ENCODE measurements around the gene ARAP2.

ARAP2 gene, protein sequence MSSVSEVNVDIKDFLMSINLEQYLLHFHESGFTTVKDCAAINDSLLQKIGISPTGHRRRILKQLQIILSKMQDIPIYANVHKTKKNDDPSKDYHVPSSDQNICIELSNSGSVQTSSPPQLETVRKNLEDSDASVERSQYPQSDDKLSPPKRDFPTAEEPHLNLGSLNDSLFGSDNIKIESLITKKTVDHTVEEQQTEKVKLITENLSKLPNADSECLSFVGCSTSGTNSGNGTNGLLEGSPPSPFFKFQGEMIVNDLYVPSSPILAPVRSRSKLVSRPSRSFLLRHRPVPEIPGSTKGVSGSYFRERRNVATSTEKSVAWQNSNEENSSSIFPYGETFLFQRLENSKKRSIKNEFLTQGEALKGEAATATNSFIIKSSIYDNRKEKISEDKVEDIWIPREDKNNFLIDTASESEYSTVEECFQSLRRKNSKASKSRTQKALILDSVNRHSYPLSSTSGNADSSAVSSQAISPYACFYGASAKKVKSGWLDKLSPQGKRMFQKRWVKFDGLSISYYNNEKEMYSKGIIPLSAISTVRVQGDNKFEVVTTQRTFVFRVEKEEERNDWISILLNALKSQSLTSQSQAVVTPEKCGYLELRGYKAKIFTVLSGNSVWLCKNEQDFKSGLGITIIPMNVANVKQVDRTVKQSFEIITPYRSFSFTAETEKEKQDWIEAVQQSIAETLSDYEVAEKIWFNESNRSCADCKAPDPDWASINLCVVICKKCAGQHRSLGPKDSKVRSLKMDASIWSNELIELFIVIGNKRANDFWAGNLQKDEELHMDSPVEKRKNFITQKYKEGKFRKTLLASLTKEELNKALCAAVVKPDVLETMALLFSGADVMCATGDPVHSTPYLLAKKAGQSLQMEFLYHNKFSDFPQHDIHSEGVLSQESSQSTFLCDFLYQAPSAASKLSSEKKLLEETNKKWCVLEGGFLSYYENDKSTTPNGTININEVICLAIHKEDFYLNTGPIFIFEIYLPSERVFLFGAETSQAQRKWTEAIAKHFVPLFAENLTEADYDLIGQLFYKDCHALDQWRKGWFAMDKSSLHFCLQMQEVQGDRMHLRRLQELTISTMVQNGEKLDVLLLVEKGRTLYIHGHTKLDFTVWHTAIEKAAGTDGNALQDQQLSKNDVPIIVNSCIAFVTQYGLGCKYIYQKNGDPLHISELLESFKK (N-terminal part only)

DNA sequence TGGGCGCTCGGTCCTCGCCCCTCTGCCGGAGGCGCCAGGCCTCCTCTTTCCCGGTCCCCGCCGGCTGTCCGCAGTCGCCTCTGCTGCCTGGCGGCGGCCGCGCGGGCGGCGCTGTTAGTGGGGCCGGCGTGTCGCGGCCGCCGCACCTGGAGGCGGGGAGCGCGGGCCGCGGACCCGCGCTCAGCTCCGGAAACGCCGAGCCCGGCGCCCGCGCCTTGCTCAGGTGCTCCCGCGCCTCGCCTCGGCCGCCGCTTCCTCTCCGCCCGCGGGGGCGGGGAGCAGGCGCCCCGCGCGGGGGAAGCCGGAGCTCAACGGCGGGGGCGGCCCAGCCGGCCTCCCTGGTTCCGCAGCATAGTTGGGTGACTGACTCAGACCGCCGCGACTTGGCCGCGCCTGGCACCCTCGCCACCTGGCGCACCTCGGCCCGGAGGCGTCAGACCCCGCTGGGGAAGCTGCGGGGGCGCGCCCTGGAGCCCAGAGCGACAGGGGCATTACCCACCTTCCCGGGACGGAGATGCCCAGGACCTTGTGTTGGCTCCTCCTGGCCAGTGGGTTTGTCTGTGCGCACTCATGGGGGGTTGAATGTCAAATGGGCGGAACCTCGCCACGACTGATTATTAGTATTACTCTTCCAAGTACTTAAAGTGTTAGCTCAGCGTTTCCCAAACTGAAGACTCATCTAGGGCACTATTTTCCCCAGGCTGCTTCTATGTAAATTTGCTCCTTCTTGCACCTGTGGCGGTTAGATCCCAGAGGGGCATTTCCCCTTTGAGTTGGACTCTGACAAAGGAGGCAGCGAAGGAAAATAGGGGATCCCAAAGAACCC is at the start of gene ARAP2:
ARAP2 (minus strand) TSS at position 258 of the 826 bp plus-strand sequence. CDS start 15,028 bp downstream, outside the sequence.
- peak within 1 kb of the TSS; percentile 56 for H3K4me3 ChIP-seq (ENCODE audit: low read depth, low read length)

DNA sequence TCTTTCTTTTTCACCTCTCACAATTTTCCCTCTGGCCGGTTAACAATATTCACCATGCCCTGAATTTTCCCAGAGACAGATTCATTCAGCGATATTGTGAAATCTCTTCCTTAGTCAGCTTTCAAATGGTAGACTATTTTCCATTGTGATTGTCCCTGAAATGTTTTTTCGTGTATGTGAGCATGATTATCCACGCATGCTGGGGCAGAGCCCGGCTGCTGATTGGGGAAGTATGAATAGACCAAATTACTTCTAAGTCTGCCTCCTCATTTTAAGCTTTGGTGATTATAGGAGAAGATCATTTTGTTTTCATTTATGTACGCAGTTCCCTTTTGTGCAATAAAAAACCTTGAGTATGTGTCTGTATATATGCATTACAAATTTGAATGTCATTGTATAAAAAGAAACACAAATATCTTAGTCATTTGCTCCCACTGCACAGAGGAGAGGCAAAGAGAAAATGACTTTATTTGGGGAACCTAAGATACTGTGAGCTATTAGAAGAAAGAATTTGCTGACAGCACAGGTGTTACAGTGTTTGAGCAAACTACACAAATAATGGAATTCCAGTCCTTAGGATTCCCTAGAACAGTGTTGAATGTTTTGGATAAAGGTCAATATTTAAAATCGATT is 48.4 kb upstream of the ARAP2 start:
- H3K4me3 ChIP-seq (ENCODE audit: low read depth, low read length), result no peak overlapping the region

DNA sequence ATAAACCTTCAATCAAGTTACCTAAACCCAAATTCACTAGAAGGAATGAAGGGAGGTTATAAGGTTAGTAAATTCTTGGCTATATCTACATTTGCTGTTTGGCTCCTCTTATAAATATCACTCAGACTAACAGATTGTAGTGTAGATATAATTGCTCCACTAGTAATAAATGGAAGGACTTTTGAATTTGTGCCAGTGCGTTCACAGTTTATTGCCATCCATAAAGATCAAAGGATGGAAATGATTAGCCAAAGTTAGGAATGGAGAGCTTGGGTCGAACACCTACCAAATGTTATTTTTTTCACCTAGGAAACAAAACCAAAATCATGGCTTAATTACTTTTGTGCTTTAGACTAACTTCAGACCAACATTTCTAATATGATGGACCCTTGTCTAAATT is 46.3 kb upstream of the ARAP2 start:
- H3K4me3 ChIP-seq (ENCODE audit: low read depth, low read length), result no peak overlapping the region

DNA sequence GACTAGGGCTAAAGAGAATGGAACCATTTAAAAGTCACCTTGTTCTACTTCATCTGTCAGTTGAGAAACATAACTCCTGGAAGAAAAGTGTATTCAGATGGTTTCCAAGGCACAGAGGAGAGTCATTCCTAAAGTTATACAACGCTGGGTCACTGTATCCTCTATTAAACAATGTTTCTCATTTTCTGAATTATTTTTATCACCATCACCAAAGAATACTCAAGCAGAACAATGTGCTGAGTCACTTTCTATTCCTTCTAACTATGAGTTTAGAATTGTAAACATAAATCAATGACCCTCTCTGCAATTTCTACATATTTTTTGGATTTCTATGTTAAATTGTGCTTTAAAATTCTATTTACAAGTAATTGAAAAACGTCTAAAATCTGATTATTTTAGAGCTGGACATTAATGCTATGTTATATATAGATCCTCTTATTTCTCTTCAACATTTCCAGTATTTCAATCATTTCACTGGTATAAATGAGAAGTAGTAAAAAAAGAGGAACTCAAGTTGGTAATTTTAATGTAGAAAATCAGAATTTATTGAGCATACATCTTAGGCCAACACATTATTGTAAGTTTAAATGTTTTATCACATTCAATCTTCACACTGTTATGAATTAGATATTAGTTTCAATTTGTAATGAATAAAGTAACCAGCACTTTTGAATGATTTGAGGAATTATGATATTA is 44.6 kb upstream of the ARAP2 start:
- no peak overlapping the region for H3K4me3 ChIP-seq (ENCODE audit: low read depth, low read length)

DNA sequence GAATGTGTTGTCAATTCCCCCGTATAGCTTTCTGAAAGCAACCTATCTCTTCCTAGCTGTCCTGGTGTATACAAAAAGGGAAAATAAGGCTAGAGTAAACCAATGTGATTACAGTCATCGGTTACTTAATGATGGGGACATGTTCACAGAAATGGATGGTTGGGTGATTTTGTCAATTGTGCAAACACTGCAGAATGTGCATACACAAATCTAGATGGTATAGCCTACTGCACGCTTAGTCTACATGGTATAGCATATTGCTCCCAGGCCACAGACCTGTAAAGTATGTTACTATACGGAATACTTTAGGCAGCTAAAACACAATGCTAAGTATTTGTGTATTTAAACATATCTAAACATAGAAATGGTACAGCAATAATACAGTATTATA is 42.2 kb upstream of the ARAP2 start:
- no peak overlapping the region for H3K4me3 ChIP-seq (ENCODE audit: low read depth, low read length)

DNA sequence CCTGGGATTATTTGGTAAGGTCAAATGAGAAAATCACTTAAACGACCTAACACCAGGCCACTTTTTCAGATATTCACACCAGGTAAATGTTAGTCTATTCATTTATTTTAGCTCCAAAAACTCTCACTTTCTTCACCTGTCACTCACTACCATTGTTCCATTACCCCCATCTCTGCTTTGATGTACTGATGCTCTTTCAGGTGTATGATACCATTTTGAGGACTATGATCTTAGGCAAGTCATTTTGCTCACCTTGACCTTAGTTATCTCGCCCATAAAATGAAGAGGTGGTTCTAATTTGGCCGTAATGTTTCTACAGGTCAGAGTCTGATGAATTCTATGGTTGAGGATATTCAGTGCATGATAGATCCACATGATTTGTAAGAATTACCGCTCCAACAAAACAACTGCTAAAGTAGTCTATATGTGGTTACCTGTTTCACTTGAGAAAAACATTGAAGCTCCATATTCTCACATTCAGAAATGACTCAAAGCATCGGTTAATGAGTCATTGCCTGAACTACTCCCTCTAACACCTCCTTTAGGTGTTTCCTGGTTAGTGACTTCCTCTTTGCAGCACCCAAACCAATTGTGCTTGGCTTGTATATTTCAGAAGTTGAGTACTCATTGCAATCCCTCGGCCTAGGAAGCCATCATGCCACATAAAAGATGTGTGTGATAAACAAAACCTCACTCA is 41.6 kb upstream of the ARAP2 start:
- no peak overlapping the region for H3K4me3 ChIP-seq (ENCODE audit: low read depth, low read length)

DNA sequence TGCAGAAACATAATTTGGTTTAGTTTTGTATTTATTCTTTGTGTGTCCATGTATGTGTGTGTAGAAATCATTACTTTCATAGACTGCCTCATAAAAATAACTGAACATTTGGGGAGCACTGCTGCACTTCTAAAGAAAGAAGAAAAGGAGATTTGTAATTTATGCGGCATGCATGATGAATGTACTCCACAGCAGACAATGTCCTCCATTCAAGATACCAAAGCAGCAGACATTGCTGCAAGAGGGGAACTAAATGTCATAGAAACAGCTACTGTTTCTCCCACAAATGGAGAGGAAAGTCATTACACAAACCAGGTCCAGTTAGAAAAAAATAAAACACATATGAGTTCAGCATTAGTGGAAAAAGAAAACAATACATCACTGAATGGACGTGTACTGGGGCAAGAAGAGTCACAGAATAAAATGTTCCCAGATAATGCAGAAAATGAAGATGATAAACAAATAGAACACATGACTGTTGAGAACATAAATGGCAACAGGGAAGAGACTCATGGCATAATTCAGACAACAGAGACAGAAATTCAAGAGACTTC is 39.7 kb upstream of the ARAP2 start:
- no peak overlapping the region for H3K4me3 ChIP-seq (ENCODE audit: low read depth, low read length)

DNA sequence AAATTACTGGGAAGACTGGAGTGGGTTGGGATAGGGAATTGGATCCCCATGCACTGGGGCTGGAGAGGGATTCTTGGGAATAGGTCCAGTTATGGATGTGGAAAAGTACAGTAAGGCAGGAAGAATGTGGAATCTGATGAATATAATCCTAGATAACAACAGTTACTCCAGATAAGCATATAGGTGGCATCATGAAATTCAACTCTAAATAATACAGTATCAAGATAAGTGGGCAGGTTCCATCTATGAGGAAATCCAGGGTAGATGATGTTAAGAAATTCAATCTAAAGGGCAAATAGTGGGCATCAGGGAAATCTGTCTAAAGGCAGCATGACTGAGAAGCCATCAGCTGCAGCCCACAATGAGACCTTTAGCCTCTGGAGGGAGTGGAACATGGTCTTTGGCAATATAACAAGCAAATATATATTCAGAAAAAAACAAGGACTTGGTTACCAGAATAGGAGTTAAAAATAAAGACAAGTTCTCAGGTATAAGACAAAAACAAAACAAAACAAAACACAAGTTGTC is 38.3 kb upstream of the ARAP2 start:
- no peak overlapping the region for H3K4me3 ChIP-seq (ENCODE audit: low read depth, low read length)

DNA sequence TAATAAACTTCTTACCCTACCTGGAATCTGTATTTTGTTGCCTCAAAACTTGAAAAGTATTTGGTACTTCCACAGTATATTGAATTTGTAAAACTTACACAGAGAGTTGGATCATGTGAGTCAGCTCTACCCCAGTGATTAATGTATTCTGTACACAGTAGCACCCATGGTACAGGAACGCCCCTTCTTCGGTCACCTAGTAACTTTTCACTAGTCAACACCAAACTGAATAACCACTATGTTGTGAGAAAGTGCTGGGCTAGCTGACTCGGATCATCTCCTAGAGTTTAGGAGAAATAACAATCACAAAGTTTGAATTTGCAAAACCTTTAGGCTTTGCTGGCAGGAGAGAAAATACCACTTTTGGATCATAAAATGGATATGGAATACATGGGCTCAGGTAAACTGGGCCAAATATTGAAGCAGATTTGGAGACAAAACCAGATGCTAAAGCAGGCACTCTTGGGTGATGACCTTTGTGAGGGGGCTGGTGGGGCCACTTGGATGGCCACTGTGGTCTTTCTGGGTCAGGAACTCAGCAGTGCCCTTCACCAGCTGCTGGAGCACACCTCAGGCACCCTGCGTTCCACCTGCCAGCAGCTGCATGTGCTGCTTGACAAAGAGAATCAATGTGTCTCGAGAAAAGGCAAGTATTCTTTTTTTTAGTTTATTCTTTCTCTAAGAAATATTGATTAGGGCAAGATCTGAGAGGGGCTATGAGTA is 37.2 kb upstream of the ARAP2 start, which contains the start of gene DTHD1:
DTHD1 (plus strand) TSS at position 233 of the 723 bp plus-strand sequence; CDS start at position 376, 143 bp downstream.
- no peak within 1 kb of the TSS for H3K4me3 ChIP-seq (ENCODE audit: low read depth, low read length)

DNA sequence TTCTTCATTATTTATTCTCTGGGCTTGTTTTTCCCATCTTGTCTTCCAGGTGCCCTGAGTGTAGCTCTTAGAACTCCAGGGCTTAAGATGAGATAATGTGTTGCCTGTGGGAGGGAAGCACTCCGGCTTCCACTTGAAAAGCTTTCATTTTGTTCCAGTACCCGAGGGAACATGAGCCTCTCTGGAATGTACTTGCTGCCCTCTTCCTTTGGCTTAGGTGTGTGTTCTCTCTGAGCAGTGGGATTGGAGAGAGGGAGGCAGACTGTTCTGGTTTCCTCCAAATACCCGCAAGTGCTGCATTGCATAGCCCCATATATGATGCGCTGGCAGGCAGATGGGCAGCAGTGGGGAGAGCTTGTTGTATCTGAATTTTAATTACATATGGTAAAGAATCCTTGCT is 36.2 kb upstream of the ARAP2 start:
- no peak overlapping the region for H3K4me3 ChIP-seq (ENCODE audit: low read depth, low read length)

DNA sequence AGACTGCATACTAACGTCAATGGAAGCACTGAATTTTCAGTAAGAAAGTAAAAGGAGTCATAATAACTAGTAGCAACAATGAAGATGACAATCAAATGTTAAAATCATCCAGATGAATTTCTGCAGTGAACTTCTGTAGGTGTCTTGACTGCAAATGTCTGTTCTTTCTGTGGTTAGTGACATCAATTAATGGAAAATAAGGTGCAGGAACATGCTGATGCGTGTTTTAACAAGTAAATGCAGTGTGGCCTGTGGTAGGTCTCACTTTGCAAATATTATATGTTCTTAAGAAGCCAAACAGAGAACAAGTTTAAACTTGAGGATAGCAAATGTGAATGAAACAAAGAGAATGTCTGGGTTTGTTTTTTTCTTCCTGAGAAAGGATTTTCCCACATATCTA is 34.5 kb upstream of the ARAP2 start:
- H3K4me3 ChIP-seq (ENCODE audit: low read depth, low read length), result no peak overlapping the region

DNA sequence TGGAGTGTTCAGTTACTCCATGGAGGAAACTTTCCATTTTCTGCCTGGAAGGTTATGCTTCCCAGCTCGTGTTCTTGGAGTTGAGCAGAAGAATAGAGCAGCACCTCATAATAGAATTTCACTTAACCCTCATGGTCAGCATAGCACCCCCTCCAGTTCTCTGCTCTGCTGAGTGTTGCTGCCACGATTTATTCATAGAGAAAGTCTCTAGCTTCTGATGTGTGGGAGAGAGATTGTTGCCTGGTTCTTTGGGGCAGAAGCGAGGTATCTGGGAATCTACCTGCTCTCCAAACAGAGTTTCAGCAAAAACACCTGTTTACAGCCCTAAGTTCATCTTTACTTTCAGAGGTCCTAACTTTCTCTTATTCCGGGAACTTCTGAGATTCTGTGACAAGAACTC is 33.2 kb upstream of the ARAP2 start:
- no peak overlapping the region for H3K4me3 ChIP-seq (ENCODE audit: low read depth, low read length)

DNA sequence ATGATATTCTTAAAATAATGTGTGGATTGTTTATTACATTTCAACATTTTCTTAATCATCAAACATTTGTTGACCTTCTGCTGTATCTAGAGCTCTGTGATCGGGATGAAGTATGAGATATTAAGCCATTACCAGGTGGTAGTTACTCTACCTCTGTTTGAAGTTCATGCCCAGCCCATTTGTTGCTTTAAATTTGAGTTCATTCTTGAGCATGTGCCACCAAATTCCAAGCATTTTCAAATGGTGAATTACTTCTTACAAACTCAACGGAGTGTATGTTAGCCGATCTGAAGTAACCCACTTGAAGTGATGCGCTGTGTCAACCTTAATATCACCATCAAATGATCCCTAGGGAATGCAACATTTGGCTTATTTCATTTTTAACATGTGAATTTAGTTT is 29.8 kb upstream of the ARAP2 start:
- H3K4me3 ChIP-seq (ENCODE audit: low read depth, low read length), result no peak overlapping the region

DNA sequence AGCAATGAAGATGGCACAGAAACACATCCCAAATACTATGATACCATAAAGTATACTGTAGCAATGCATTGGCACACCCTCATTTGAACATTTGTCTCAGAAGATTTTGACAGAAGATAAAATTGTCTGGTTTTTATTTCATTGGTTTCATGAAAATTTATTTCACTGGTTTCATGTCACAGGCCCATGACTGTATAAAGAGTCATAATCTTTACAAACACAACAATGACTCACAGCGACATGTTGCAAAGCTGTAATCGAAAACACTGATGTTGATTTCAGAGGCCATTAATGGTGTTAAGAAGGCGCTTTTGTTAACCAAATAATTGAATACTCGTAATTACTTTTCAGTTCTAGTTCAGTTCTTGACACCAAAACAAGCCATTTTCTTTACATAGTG is 29.0 kb upstream of the ARAP2 start:
- H3K4me3 ChIP-seq (ENCODE audit: low read depth, low read length), result no peak overlapping the region

DNA sequence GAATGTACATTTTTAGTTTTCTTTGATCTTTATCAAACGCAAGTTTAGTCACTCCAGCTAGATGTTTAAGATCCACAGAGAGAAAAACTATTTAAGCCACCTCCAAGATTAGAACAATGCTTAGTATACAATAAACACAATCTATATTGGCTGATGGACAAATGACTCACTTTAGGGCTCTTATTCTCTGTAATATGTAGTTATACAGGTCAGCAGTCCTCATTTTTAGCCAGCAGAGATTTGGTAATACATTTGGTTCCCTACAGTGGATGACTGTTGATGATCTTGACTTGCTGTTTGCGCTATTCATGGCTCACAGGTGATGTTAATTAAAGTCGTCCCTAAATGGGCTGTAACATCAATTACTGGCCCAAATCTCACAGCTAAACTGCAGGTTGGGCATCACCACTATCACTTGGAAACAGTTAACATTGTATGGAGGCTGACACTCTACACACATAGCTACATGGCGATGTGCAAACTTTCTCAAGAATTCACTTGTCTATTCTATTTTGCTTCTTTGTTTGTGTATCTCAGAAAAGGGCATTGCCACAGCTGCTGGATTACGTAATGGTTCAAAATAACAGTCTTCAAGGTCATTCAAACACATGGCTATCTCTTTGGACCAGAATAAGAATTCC is 25.3 kb upstream of the ARAP2 start:
- no peak overlapping the region for H3K4me3 ChIP-seq (ENCODE audit: low read depth, low read length)

DNA sequence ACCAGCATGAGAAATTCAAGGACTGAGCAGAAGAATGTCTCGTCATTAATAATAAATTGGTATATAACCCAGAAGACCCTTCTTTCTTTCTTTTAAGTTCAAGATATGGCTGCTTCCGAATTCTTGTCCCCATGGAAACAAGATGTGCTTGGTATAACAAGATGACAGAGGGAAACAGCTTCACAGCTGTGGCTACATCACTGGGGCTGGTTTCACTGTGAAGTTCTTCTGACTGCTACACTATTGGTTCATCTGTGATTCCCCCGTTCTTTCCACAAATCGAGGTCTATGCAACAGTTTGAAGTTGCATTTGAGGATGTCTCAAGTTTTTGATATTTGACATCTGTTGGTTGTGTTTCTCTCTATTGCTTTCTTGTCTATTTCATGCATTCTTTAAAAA is 24.8 kb upstream of the ARAP2 start:
- no peak overlapping the region for H3K4me3 ChIP-seq (ENCODE audit: low read depth, low read length)
